ENCODE measurements around the gene NFATC2.

Gene NFATC2

GRCh38 chr20:51450221-51450712 lies 92.3 kb downstream of the NFATC2 start:
- DNase-seq, result no peak

GRCh38 chr20:51449498-51450220 lies 92.9 kb downstream of the NFATC2 start:
- no peak for DNase-seq

GRCh38 chr20:51447765-51448148 lies 94.8 kb downstream of the NFATC2 start:
- DNase-seq, result no peak

- peak; percentile 97 for DNase-seq
These were observed 95.3 kb downstream of the NFATC2 start for GRCh38 chr20:51447097-51447764.

GRCh38 chr20:51446656-51447055 lies 95.9 kb downstream of the NFATC2 start:
- peak; percentile 80 for DNase-seq

- no peak for DNase-seq
These were observed 96.3 kb downstream of the NFATC2 start for GRCh38 chr20:51446230-51446629.

- no peak for DNase-seq
These were observed 96.9 kb downstream of the NFATC2 start for GRCh38 chr20:51445591-51445990.

- no peak for DNase-seq
These were observed 97.5 kb downstream of the NFATC2 start for GRCh38 chr20:51444922-51445438.

GRCh38 chr20:51444467-51444866 lies 98.1 kb downstream of the NFATC2 start:
- DNase-seq, result peak; percentile 40

GRCh38 chr20:51442602-51443001 lies 99.9 kb downstream of the NFATC2 start:
- peak; percentile 27 for DNase-seq

- no peak for DNase-seq
These were observed 101.9 kb downstream of the NFATC2 start for GRCh38 chr20:51440589-51440988.

GRCh38 chr20:51439160-51439689 lies 103.3 kb downstream of the NFATC2 start:
- no peak for DNase-seq

- no peak for DNase-seq
These were observed 104.4 kb downstream of the NFATC2 start for GRCh38 chr20:51438136-51438535.

- no peak for DNase-seq
These were observed 105.2 kb downstream of the NFATC2 start for GRCh38 chr20:51437182-51437924.

GRCh38 chr20:51434580-51435247 lies 107.8 kb downstream of the NFATC2 start:
- DNase-seq, result peak; percentile 91

GRCh38 chr20:51434026-51434425 lies 108.5 kb downstream of the NFATC2 start:
- no peak for DNase-seq

- no peak for DNase-seq
These were observed 109.6 kb downstream of the NFATC2 start for GRCh38 chr20:51432875-51433274.

- DNase-seq, result no peak
These were observed 110.2 kb downstream of the NFATC2 start for GRCh38 chr20:51432251-51432784.

GRCh38 chr20:51431321-51431720 lies 111.2 kb downstream of the NFATC2 start:
- DNase-seq, result no peak

GRCh38 chr20:51430198-51430950 lies 112.1 kb downstream of the NFATC2 start:
- no peak for DNase-seq

- DNase-seq, result no peak
These were observed 112.8 kb downstream of the NFATC2 start for GRCh38 chr20:51429696-51430095.

All from fibroblast of skin of scalp (primary cell).